Left ventricle myocardium superior (tissue), 1 donor: ENCODE data around the gene HIP1. TPM values are rescaled to one million over a fixed set of nuclear protein-coding genes. Genes with fewer than 3 reads are reported as not detected.
"Not testable (repeated sequence)": the region's sequence is repeated elsewhere in the genome, so short reads cannot be mapped to it uniquely, and the experiment has no call there.

Experiments used
- ATAC-seq: fragments of 200-7000 bp; cut with Tn5 transposase; one replicate; pipeline ENCODE4 v1.9.1; 2020; ENCODE audit warnings: mild to moderate bottlenecking, moderate library complexity
- DNase-seq: peaks from one replicate; pipeline ENCODE4 v3.0.0-alpha.2; 2020
- intact Hi-C: fragments of 100-400 bp; cut with micrococcal nuclease; formaldehyde crosslinking; loops from one replicate; pipeline ENCODE4 v1.11.0; 2022
- total RNA-seq: library from RNA; stranded (reverse); fragmentation: NEBNext Ultra II Directional; extraction: Animal tissue kit (Norgen Biotek cat#: 25700); gene quantifications from one replicate; pipeline ENCODE4 v1.2.1, GENCODE V29; 2021
- donor health status: DM: no; HTN: yes; CAD: no; lungs with severe emphysema.

Gene HIP1
- total RNA-seq, 1 donor from 2014 or later, result 17.8 TPM

- intact Hi-C loops, result no loop called here
- no peak for ATAC-seq
- DNase-seq, result peak; percentile 61
Measured at GRCh38 chr7:75740846-75741497, 2.2 kb upstream of the HIP1 start.

GRCh38 chr7:75739796-75740672 is 1.3 kb upstream of the HIP1 start:
- no peak for ATAC-seq
- DNase-seq, result no peak
- intact Hi-C loops, result no loop called here

DNA sequence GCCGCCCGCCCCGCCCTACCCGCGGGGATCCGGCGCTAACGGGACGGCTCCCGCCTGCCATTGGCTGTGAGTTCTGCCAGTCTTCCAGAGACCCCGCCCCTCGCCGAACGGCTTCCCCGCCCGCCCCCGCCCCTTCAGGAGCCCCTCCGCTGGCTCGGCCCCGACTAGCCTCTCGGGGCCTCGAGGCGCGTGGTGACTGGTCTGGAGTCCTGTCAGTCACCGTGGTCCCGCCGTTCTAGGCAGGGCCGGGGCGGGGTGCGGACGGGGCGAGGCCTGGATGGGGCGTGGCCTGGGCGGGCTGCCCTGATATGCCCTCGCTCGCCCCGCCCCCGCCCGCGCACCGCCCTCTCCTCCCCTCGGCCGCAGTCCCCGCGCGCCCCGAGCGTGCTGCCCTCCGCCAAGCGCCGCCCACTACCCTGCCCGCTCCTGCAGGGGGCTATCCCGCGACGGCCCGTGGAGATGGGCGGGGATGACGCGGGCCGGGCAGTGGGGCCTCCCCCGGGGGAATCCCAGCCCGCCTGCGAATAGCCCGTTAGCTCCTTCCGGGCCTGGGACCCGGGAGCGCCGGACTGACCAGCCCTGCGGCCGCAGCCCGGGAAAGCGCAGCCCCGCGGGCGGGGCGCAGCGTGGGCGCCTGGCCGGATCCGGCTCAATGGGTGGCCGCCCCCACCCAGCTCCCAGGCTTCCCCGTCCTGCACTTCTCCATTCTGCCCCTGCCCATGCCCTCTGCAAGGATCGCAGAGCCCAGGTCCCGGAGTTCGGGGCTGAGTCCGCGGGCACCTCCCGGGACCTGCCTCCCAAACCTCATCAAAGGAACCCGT is 444 bp upstream of the HIP1 start:
- intact Hi-C loops, result no loop called here
- peak; percentile 97 for ATAC-seq
- DNase-seq, result peak; percentile 100

- intact Hi-C loops, result no loop called here
- DNase-seq (no peak), ATAC-seq (no peak)
Measured at GRCh38 chr7:75737856-75738603, 711 bp downstream of the HIP1 start.

DNA sequence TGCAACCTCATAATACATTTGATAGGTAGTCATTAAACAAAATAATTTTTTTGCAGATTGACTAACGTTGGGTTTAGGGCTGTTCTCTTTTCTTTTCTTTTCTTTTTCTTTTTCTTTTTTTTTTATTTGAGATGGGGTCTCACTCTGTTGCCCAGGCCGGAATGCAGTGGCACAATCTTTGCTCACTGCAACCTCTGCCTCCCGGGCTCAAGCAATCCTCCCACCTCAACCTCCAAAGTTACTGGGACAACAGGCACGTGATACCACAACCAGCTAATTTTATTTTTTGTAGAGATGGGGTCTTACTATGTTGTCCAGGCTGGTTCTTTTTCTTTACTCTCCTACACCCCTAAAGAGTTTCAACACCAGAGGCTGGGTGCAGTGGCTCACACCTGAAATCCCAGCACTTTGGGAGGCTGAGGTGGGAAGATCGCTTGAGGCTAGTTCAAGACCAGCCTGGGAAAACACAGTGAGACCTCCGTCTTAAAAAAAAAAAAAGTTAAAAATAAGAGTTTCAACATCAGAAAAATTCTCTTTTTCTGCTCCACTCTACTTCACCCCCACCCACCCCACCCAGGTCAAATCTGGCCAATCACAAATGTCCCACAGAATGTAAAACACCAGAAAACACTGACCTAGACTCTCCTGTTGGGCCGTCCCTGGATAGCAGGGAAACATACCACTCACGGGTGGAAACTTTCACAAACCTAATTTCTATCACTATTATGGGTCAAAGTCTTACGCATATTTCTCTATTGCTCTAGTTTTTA is 3.0 kb downstream of the HIP1 start:
- ATAC-seq, result no peak

GRCh38 chr7:75734586-75735458 is 3.9 kb downstream of the HIP1 start:
- intact Hi-C loops, result no loop called here
- DNase-seq (no peak), ATAC-seq (no peak)

More for the DNA sequence above, 3.0 kb downstream of the HIP1 start:
- no peak for DNase-seq
- intact Hi-C loops, result no loop called here

- intact Hi-C loops, result no loop called here
- DNase-seq, result no peak
- no peak for ATAC-seq
Measured at GRCh38 chr7:75732764-75733630, 5.7 kb downstream of the HIP1 start.

DNA sequence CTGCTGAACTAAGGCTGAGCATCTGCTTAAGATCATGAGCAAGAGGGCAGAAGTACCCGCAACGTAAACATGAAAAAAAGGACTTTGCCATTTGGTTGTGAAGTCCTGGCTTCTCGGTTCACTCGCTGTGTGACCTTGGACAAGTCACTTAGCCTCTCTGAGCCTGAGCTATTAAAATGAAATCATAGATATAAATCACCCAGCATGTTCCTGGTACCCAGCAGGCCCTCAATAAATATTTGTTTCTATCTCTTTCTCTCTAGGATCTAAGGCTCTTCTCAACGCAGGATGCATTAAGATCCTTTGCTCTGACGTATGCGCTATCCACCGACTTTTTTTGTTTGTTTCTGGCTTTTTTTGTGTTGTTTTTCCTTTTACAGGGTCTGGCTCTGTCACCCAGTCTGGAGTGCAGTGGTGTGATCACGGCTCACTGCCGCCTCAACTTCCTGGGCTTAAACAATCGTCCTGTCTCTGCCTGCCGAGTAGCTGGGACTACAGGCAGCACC is 6.7 kb downstream of the HIP1 start:
- ATAC-seq (no peak), DNase-seq (no peak)
- intact Hi-C loops, result no loop called here

GRCh38 chr7:75729851-75730274 is 8.9 kb downstream of the HIP1 start:
- no peak for ATAC-seq
- intact Hi-C loops, result no loop called here
- no peak for DNase-seq

DNA sequence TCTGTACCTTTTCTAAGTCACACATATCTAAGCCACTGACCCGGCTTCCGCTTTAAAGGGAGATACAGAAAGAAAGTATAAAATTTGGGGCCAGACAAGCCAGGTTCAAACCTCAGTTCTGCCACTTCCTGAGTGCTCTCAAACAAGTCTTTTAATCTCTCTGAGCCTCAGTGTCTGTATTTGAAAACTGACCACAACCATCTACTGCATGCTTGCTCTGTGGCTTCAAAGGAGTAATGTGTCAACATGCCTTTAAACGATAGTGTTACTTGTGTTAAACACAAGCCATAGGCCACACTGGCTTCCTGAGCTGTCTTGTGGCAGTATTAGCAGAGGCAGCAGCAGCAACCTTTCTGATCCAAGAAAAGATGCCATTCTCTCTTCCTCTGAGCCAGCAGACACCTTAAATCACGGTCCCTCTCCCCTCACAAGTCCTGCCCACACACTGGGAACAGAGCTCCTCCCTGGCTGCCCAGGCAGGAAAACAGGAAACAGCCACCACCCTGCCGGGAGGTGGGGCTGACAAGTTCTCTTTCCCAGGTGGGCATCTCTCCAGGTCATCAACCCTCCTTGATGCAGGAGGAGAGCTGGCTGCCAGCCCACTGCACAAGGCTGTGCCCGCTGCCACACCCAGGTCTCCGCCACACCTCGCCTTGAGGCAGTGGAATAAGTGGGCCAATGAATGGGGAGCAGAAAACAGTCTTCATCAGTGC is 10.7 kb downstream of the HIP1 start:
- DNase-seq, result peak; percentile 46
- intact Hi-C loops, result no loop called here
- peak; percentile 54 for ATAC-seq

DNA sequence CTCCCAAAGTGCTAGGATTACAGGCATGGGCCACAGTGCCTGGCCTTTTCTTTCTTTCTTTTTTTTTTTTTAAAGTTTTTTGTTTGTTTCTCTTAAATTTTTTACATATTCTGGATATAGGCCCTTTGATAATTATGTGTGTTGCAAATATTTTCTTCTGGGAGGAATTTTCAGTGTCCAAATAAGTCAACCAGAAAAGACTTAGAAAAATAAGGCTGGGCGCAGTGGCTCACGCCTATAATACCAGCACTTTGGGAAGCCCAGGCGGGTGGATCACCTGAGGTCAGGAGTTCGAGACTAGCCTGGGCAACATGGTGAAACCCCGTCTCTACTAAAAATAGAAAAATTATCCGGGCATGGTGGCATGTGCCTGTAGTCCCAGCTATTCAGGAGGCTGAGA is 11.4 kb downstream of the HIP1 start:
- ATAC-seq, DNase-seq, intact Hi-C loops: not testable (repeated sequence)

DNA sequence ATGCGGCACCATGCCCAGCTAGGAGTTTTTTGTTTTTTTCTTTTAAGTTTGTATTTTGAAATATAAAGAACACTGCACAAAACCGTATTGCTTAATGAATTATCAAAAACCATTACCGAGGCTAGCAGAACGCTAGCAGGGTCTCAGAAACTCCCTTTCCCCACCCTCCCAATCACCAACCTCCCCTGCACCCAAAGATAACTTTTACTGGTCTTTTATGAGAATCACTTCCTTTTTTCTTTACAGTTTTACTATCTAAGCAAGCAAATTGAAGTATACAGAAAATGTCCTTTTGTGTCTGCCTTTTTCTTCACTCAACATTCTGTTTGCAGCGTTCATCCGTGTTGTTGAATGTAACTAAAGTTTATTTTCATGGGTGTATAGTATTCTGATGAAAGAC is 13.4 kb downstream of the HIP1 start:
- no peak for DNase-seq
- ATAC-seq, result no peak
- intact Hi-C loops, result no loop called here

GRCh38 chr7:75723444-75723843 is 15.3 kb downstream of the HIP1 start:
- intact Hi-C loops, result no loop called here
- ATAC-seq, result no peak

GRCh38 chr7:75722373-75722772 is 16.4 kb downstream of the HIP1 start:
- no peak for ATAC-seq
- no peak for DNase-seq
- intact Hi-C loops, result no loop called here

More at GRCh38 chr7:75723444-75723843, 15.3 kb downstream of the HIP1 start:
- no peak for DNase-seq

GRCh38 chr7:75721922-75722321 is 16.8 kb downstream of the HIP1 start:
- intact Hi-C loops, ATAC-seq, DNase-seq: not testable (repeated sequence)

- ATAC-seq (no peak), DNase-seq (no peak)
- intact Hi-C loops, result no loop called here
Measured at GRCh38 chr7:75721426-75721825, 17.3 kb downstream of the HIP1 start.
